Mammary epithelial cell (primary cell): ENCODE results near the gene NEDD4.

Source experiments
- CTCF ChIP-seq, 2 donors: IDR thresholded peaks in 1 of 2; conservative IDR thresholded peaks in 1 of 2; 2 replicates each; pipeline ENCODE4 v1.5.1; 2011 to 2012; ENCODE audit warnings: inconsistent platforms in 2 of 2, low read length in 2 of 2, mild to moderate bottlenecking in 2 of 2, control low read depth in 1 of 2, low read depth in 1 of 2; ENCODE audit not compliant: insufficient read depth in 1 of 2; ENCODE audit errors: extremely low read depth in 1 of 2
- EZH2 ChIP-seq: IDR thresholded peaks from 2 replicates; pipeline ENCODE4 v1.6.1; 2012; ENCODE audit warnings: low read length, inconsistent platforms, borderline replicate concordance

GRCh38 chr15:55899537-55899936, 93.9 kb downstream of the NEDD4 start:
- TF ChIP-seq CTCF (conservative IDR thresholded peaks at IDR 0.05 in 1 of 2, IDR thresholded peaks at IDR 0.05 in 1 of 2; ENCODE audit: extremely low read depth in 1 of 2, insufficient read depth in 1 of 2, low read depth in 1 of 2, low read length in 2 of 2) (no peak), EZH2 (no peak)
